HepG2 (cell line): ENCODE measurements around the gene SMIM1. TPM values are rescaled to one million over a fixed set of nuclear protein-coding genes. Genes with fewer than 3 reads are reported as not detected.
"Not testable (repeated sequence)": the region's sequence is repeated elsewhere in the genome, so short reads cannot be mapped to it uniquely, and the experiment has no call there.

Experiments
- ATAC-seq: fragments of 200-7000 bp; cut with Tn5 transposase; 3 replicates; pipeline ENCODE4 v1.9.1; 2020; ENCODE audit warnings: mild to moderate bottlenecking, moderate library complexity
- BruUV-seq: library from RNA; stranded (reverse); fragments of 400-500 nt; replicated peaks from 2 replicates; lab custom pipeline; 2021; lab: Mats Ljungman, UMichigan
- CTCF ChIA-PET: fragments of 300-600 bp; formaldehyde crosslinking; extraction: SDS; loops from one replicate; lab custom pipeline; 2021; ENCODE audit warnings: low total read pairs, inconsistent platforms, low intra/inter-chr PET ratio; lab: Yijun Ruan, JAX
- POLR2A ChIA-PET: fragments of 350-600 bp; sonication (Branson Sonifier 250); formaldehyde crosslinking; loops from one replicate; lab custom pipeline; 2020; ENCODE audit warnings: antibody characterized with exemption, inconsistent platforms; lab: Yijun Ruan, JAX
- DNase-seq: peaks from one replicate; pipeline ENCODE4 v3.0.0-alpha.2; 2015; ENCODE audit warnings: low spot score
- FAIRE-seq: peaks from 3 replicates; lab custom pipeline; 2011; peaks lifted over from hg19 to GRCh38; lab: Jason Lieb, UNC
- H2AFZ ChIP-seq: one replicate; pipeline ENCODE4 v1.6.1; 2011; ENCODE audit warnings: low read length, inconsistent platforms
- H3K27ac ChIP-seq: fragments of 300-600 bp; 3 replicates; pipeline ENCODE4 v1.8.0; 2011; ENCODE audit warnings: mixed run types, mild to moderate bottlenecking, mixed read lengths, low read length, inconsistent platforms; ENCODE audit not compliant: insufficient read depth; ENCODE audit errors: extremely low read length
- H3K27me3 ChIP-seq, 2 experiments: fragments of 200-600 bp in 1 of 2; 2 replicates in 1 of 2; 3 replicates in 1 of 2; pipeline versions ENCODE4 v1.6.0 to v1.8.0; 2011; ENCODE audit warnings: low read length in 2 of 2, mild to moderate bottlenecking in 2 of 2, moderate library complexity in 2 of 2, inconsistent platforms in 1 of 2; ENCODE audit not compliant: insufficient read depth in 2 of 2, control insufficient read depth in 1 of 2
- H3K36me3 ChIP-seq, 2 experiments: fragments of 200-600 bp in 1 of 2; replicated peaks in 1 of 2; 2 replicates in 1 of 2; 3 replicates in 1 of 2; pipeline versions ENCODE4 v1.5.1 to v1.8.0; 2011; ENCODE audit warnings: low read length in 2 of 2, inconsistent platforms in 1 of 2; ENCODE audit not compliant: insufficient read depth in 2 of 2, control insufficient read depth in 1 of 2
- H3K4me1 ChIP-seq: 2 replicates; pipeline ENCODE4 v1.5.1; 2012; ENCODE audit warnings: low read length, inconsistent platforms; ENCODE audit not compliant: insufficient read depth
- H3K4me2 ChIP-seq: 2 replicates; pipeline ENCODE4 v1.6.0; 2011; ENCODE audit warnings: low read depth, low read length, inconsistent platforms
- H3K4me3 ChIP-seq, 3 experiments: fragments of 200-600 bp in 1 of 3; sonication (generic), shearing (Covaris generic) in 1 of 3; replicated peaks in 1 of 3; 2 replicates each; pipeline ENCODE4 v1.5.1; 2011 to 2016; ENCODE audit warnings: low read length in 3 of 3, inconsistent platforms in 2 of 3, low read depth in 2 of 3, mild to moderate bottlenecking in 2 of 3, control low read depth in 1 of 3, mixed read lengths in 1 of 3; ENCODE audit not compliant: insufficient read depth in 1 of 3
- H3K79me2 ChIP-seq: one replicate; pipeline ENCODE4 v1.6.1; 2011; ENCODE audit warnings: low read length, inconsistent platforms; ENCODE audit not compliant: insufficient read depth
- H3K9ac ChIP-seq: 2 replicates; pipeline ENCODE4 v1.6.0; 2011; ENCODE audit warnings: mild to moderate bottlenecking, low read depth, low read length, inconsistent platforms; ENCODE audit not compliant: insufficient read depth
- H3K9me3 ChIP-seq: 2 replicates; pipeline ENCODE4 v1.5.1; 2012; ENCODE audit warnings: mild to moderate bottlenecking, low read length
- H4K20me1 ChIP-seq: 2 replicates; pipeline ENCODE4 v1.6.0; 2011; ENCODE audit warnings: inconsistent platforms, mild to moderate bottlenecking, low read length, moderate library complexity; ENCODE audit not compliant: insufficient read depth
- RBM39 ChIP-seq: fragments of 200-400 bp; formaldehyde crosslinking; IDR thresholded peaks from one replicate; pipeline ENCODE4 v1.6.1; 2018; ENCODE audit warnings: antibody characterized with exemption, mild to moderate bottlenecking, low read depth, low read length; ENCODE audit not compliant: poor library complexity, severe bottlenecking
- RFXAP ChIP-seq: sonication (generic); formaldehyde crosslinking; IDR thresholded peaks from 2 replicates; pipeline ENCODE4 v1.4.0; 2020; ENCODE audit warnings: missing genetic modification reagents, borderline replicate concordance
- TBL1XR1 ChIP-seq: fragments of 150-350 bp; IDR thresholded peaks from 2 replicates; pipeline ENCODE4 v1.6.1; 2014; ENCODE audit warnings: borderline replicate concordance, low read length; ENCODE audit not compliant: partially characterized antibody
- ZBTB1 ChIP-seq: sonication (generic); formaldehyde crosslinking; IDR thresholded peaks from 2 replicates; pipeline ENCODE4 v1.4.0; 2020; ENCODE audit warnings: missing genetic modification reagents, borderline replicate concordance
- ZFP90 ChIP-seq: sonication (generic); formaldehyde crosslinking; IDR thresholded peaks from 2 replicates; pipeline ENCODE4 v1.8.0; 2022; ENCODE audit warnings: missing genetic modification reagents, mild to moderate bottlenecking, inconsistent platforms, borderline replicate concordance
- ZNF20 ChIP-seq: sonication (generic); formaldehyde crosslinking; IDR thresholded peaks from 2 replicates; pipeline ENCODE4 v1.4.0; 2020; ENCODE audit warnings: mild to moderate bottlenecking, moderate library complexity, missing genetic modification reagents
- ZNF557 ChIP-seq: sonication (generic); formaldehyde crosslinking; IDR thresholded peaks from 2 replicates; pipeline ENCODE4 v1.4.0; 2020; ENCODE audit warnings: missing genetic modification reagents
- ZNF737 ChIP-seq: sonication (generic); formaldehyde crosslinking; IDR thresholded peaks from 2 replicates; pipeline ENCODE4 v1.5.0; 2020; ENCODE audit warnings: missing genetic modification reagents, mild to moderate bottlenecking, borderline replicate concordance
- WGBS: methylation state at CpG from one replicate; pipeline ENCODE4 v1.1.6; 2017; ENCODE audit warnings: low lambda C conversion rate; 5-methylcytosine and 5-hydroxymethylcytosine counted together
- in situ Hi-C: cut with HindIII; loops from 2 replicates; pipeline ENCODE4 v1.10.0; 2017; ENCODE audit warnings: low pct_unique_long_range_greater_than_20kb; ENCODE audit not compliant: extremely low pct_ligation_motif_present
- intact Hi-C: fragments of 100-400 bp; cut with micrococcal nuclease; formaldehyde crosslinking; loops from one replicate; pipeline ENCODE4 v1.10.0; 2022; ENCODE audit not compliant: unreplicated experiment
- polyA plus RNA-seq, 8 experiments: library from polyadenylated mRNA; depleted of rRNA in 3 of 8; stranded (reverse) in 7 of 8; unstranded in 1 of 8; fragments of >200 nt; fragmentation: Illumina TruSeq in 4 of 8; extraction: Trizol in 4 of 8; gene quantifications; 2 replicates each; pipeline versions ENCODE4 v1.2.1 to v1.2.3, GENCODE V29; 2011 to 2016; ENCODE audit warnings: low read depth in 4 of 8, missing spikeins in 1 of 8, mixed read lengths in 1 of 8; ENCODE audit not compliant: insufficient read depth in 1 of 8
- total RNA-seq, 5 experiments: library from RNA; depleted of rRNA; stranded (reverse); fragments of >200 nt; fragmentation: Illumina TruSeq; extraction: Trizol; gene quantifications; 2 replicates each; pipeline ENCODE4 v1.2.3, GENCODE V29; 2016; ENCODE audit warnings: low read depth in 1 of 5

Gene SMIM1
- total and polyA plus RNA-seq, 2 of the 13 experiments (the other 11 are each of a cell fraction or from before 2014, with no cell fraction given): 12.4 to 56.3 TPM

- Histone ChIP-seq H3K9ac (no peak overlapping the region), H3K4me3 (peak overlapping the region in 1 of 3 experiments; percentile 84; a peak in 1 of 6 replicates), H2AFZ (no peak overlapping the region), H3K4me2 (peak overlapping the region; percentile 85), H3K9me3 (no peaks in the 10 kb centered on the region), H3K27me3 (peaks cover 6 to 20% of the 10 kb centered on the region in 2 experiments; a peak in 4 of 5 replicates), H3K27ac (no peak overlapping the region), H3K36me3 (peaks cover 0 to 3% of the 10 kb centered on the region in 2 experiments; a peak in 3 of 5 replicates), H3K4me1 (peaks cover 31% of the 10 kb centered on the region), H4K20me1 (no peaks in the 10 kb centered on the region), H3K79me2 (peaks cover 6% of the 10 kb centered on the region)
- 53% methylated on average over 13 of the region's 13 CpGs for WGBS
- POLR2A ChIA-PET: interaction anchor here (0.6 kb wide), 1 partner anchor 8 kb away, joined by 3 read pairs; no protein-coding TSS in a partner anchor
- in situ Hi-C loops (no loop called here), intact Hi-C loops (no loop called here)
- ATAC-seq: no peak
- DNase-seq: no peak
- FAIRE-seq: no peak
- CTCF ChIA-PET: no interaction called here
- no TSS peak for BruUV-seq
- TF ChIP-seq ZNF557 (CRISPR knock-in tag): no peak
- TF ChIP-seq TBL1XR1: no peak
- TF ChIP-seq ZNF737 (CRISPR knock-in tag): no peak
- no peak for TF ChIP-seq ZBTB1
- no peak for TF ChIP-seq RFXAP (CRISPR knock-in tag)
- TF ChIP-seq ZNF20 (CRISPR knock-in tag): no peak
- no peak for TF ChIP-seq RBM39
- no peak for TF ChIP-seq ZFP90 (CRISPR knock-in tag)
Measured at GRCh38 chr1:3747903-3748302, 24.6 kb upstream of the SMIM1 start.

- H3K4me2 ChIP-seq, intact Hi-C loops: not testable (repeated sequence)
Measured at GRCh38 chr1:3748316-3748900, 24.1 kb upstream of the SMIM1 start.

More at GRCh38 chr1:3748316-3748900, 24.1 kb upstream of the SMIM1 start:
- H3K27ac ChIP-seq, DNase-seq, CTCF ChIA-PET, H2AFZ ChIP-seq, H3K9ac ChIP-seq, H3K4me3 ChIP-seq, in situ Hi-C loops, H3K9me3 ChIP-seq, BruUV-seq, ATAC-seq, H3K79me2 ChIP-seq, H3K36me3 ChIP-seq, FAIRE-seq, H4K20me1 ChIP-seq: not testable (repeated sequence)
- H3K4me1 ChIP-seq: peaks cover 31% of the 10 kb centered on the region
- peaks cover 6 to 23% of the 10 kb centered on the region in 2 experiments; a peak in 4 of 5 replicates for H3K27me3 ChIP-seq
- 44% methylated on average over 14 of the region's 15 CpGs for WGBS
- POLR2A ChIA-PET: interaction anchor here (0.6 kb wide), 1 partner anchor 8 kb away, joined by 3 read pairs; no protein-coding TSS in a partner anchor
